IMR-90 (cell line): ENCODE results near the gene CCDC50. TPM values are rescaled to one million over a fixed set of nuclear protein-coding genes. Genes with fewer than 3 reads are reported as not detected.

Experiments
- ATAC-seq: fragments of 200-7000 bp; cut with Tn5 transposase; 2 replicates; pipeline ENCODE4 v1.9.1; 2020; ENCODE audit warnings: low read depth, mild to moderate bottlenecking, moderate library complexity
- BruUV-seq: library from RNA; stranded (reverse); fragments of 400-500 nt; replicated peaks from 2 replicates; lab custom pipeline; 2021; lab: Mats Ljungman, UMichigan
- CTCF ChIA-PET: fragments of 300-600 bp; formaldehyde crosslinking; extraction: SDS; loops from one replicate; lab custom pipeline; 2021; ENCODE audit warnings: antibody characterized with exemption; lab: Yijun Ruan, JAX
- POLR2A ChIA-PET: fragments of 300-600 bp; sonication (Branson Sonifier 250); formaldehyde crosslinking; loops from one replicate; lab custom pipeline; 2022; ENCODE audit warnings: antibody characterized with exemption; ENCODE audit not compliant: unreplicated experiment; lab: Charles Lee
- DNase-seq: peaks from one replicate; pipeline ENCODE4 v3.0.0; 2013
- H2AFZ ChIP-seq: replicated peaks from 2 replicates; pipeline ENCODE3; 2013; ENCODE audit warnings: low read length, mild to moderate bottlenecking; ENCODE audit not compliant: poor library complexity
- H2AK5ac ChIP-seq: 2 replicates; pipeline ENCODE4 v1.6.1; 2013; ENCODE audit warnings: low read depth, low read length, inconsistent platforms
- H2AK9ac ChIP-seq: replicated peaks from 2 replicates; pipeline ENCODE3; 2013; ENCODE audit warnings: mild to moderate bottlenecking, low read depth, low read length, moderate library complexity; ENCODE audit not compliant: poor library complexity
- H2BK120ac ChIP-seq: 2 replicates; pipeline ENCODE4 v1.6.1; 2013; ENCODE audit warnings: low read depth, low read length, inconsistent platforms
- H2BK15ac ChIP-seq: 3 replicates; pipeline ENCODE4 v1.6.1; 2013; ENCODE audit warnings: low read depth, low read length, inconsistent platforms
- H2BK20ac ChIP-seq: 2 replicates; pipeline ENCODE4 v1.6.1; 2013; ENCODE audit warnings: low read depth, mild to moderate bottlenecking, inconsistent platforms, low read length, moderate library complexity
- H2BK5ac ChIP-seq: 2 replicates; pipeline ENCODE4 v1.6.1; 2013; ENCODE audit warnings: mild to moderate bottlenecking, low read depth, low read length, inconsistent platforms; ENCODE audit not compliant: poor library complexity, severe bottlenecking
- H3K14ac ChIP-seq: replicated peaks from 2 replicates; pipeline ENCODE4 v1.6.1; 2013; ENCODE audit warnings: low read depth, low read length, inconsistent platforms
- H3K18ac ChIP-seq: 2 replicates; pipeline ENCODE4 v1.6.1; 2013; ENCODE audit warnings: low read depth, low read length, control low read depth
- H3K23ac ChIP-seq: 2 replicates; pipeline ENCODE4 v1.6.1; 2013; ENCODE audit warnings: low read depth, low read length, inconsistent platforms
- H3K27ac ChIP-seq: 2 replicates; pipeline ENCODE4 v1.5.1; 2013; ENCODE audit warnings: mild to moderate bottlenecking, control low read depth, low read length; ENCODE audit not compliant: insufficient read depth
- H3K27me3 ChIP-seq: 2 replicates; pipeline ENCODE4 v1.6.1; 2013; ENCODE audit warnings: low read length; ENCODE audit not compliant: control insufficient read depth, insufficient read depth
- H3K36me3 ChIP-seq: 2 replicates; pipeline ENCODE4 v1.6.1; 2013; ENCODE audit warnings: low read length, mixed read lengths; ENCODE audit not compliant: control insufficient read depth, insufficient read depth
- H3K4ac ChIP-seq: 2 replicates; pipeline ENCODE4 v1.6.1; 2013; ENCODE audit warnings: low read depth, low read length, inconsistent platforms
- H3K4me1 ChIP-seq: 2 replicates; pipeline ENCODE4 v1.6.1; 2013; ENCODE audit warnings: low read length, mixed read lengths; ENCODE audit not compliant: control insufficient read depth, insufficient read depth
- H3K4me2 ChIP-seq: 2 replicates; pipeline ENCODE4 v1.6.1; 2013; ENCODE audit warnings: low read depth, mild to moderate bottlenecking, control low read depth, low read length, moderate library complexity
- H3K4me3 ChIP-seq: 2 replicates; pipeline ENCODE4 v1.5.1; 2013; ENCODE audit warnings: low read depth, mild to moderate bottlenecking, control low read depth, low read length, moderate library complexity; ENCODE audit not compliant: insufficient read depth
- H3K56ac ChIP-seq: 2 replicates; pipeline ENCODE4 v1.6.1; 2013; ENCODE audit warnings: low read length, inconsistent platforms; ENCODE audit not compliant: insufficient read depth; ENCODE audit errors: extremely low read depth
- H3K79me1 ChIP-seq, 2 experiments: 2 replicates each; pipeline ENCODE4 v1.6.1; 2013; ENCODE audit warnings: low read length in 2 of 2, inconsistent platforms in 1 of 2, low read depth in 1 of 2
- H3K9ac ChIP-seq: 2 replicates; pipeline ENCODE4 v1.6.1; 2013; ENCODE audit warnings: low read depth, low read length, control low read depth
- H3K9me1 ChIP-seq: 2 replicates; pipeline ENCODE4 v1.6.1; 2013; ENCODE audit warnings: low read length, inconsistent platforms; ENCODE audit not compliant: insufficient read depth
- H3K9me3 ChIP-seq: 2 replicates; pipeline ENCODE4 v1.6.1; 2013; ENCODE audit warnings: low read length; ENCODE audit not compliant: control insufficient read depth, insufficient read depth
- H4K20me1 ChIP-seq: 2 replicates; pipeline ENCODE4 v1.6.1; 2013; ENCODE audit warnings: low read length, inconsistent platforms; ENCODE audit not compliant: insufficient read depth
- H4K5ac ChIP-seq: 2 replicates; pipeline ENCODE4 v1.6.1; 2013; ENCODE audit warnings: mild to moderate bottlenecking, low read depth, low read length, control low read depth
- H4K8ac ChIP-seq, 2 experiments: 2 replicates each; pipeline ENCODE4 v1.6.1; 2013; ENCODE audit warnings: low read depth in 2 of 2, low read length in 2 of 2, control low read depth in 1 of 2, inconsistent platforms in 1 of 2
- H4K91ac ChIP-seq: 2 replicates; pipeline ENCODE4 v1.6.1; 2013; ENCODE audit warnings: low read depth, low read length, inconsistent platforms; ENCODE audit not compliant: insufficient read depth
- BHLHE40 ChIP-seq: fragments of 150-350 bp; IDR thresholded peaks from 2 replicates; pipeline ENCODE4 v1.6.1; 2016; ENCODE audit warnings: mild to moderate bottlenecking, low read depth, low read length
- CHD1 ChIP-seq: IDR thresholded peaks from 2 replicates; pipeline ENCODE4 v1.6.1; 2012; ENCODE audit warnings: low read depth, low read length, improper control_type of control experiment
- ELK1 ChIP-seq: fragments of 150-350 bp; IDR thresholded peaks from 2 replicates; pipeline ENCODE4 v1.6.1; 2016; ENCODE audit warnings: low read depth, mild to moderate bottlenecking, low read length, moderate library complexity, borderline replicate concordance
- MAZ ChIP-seq: IDR thresholded peaks from 2 replicates; pipeline ENCODE4 v1.6.1; 2012; ENCODE audit warnings: low read depth, mild to moderate bottlenecking, low read length, improper control_type of control experiment, moderate library complexity, borderline replicate concordance
- USF2 ChIP-seq: fragments of 150-350 bp; IDR thresholded peaks from 2 replicates; pipeline ENCODE4 v1.6.1; 2017; ENCODE audit warnings: mild to moderate bottlenecking, antibody characterized with exemption, low read length, low read depth
- WGBS, 2 experiments: methylation state at CpG; one replicate each; pipeline versions ENCODE4 v1.1.5 to v1.1.7; 2013; ENCODE audit warnings: missing lambda C conversion rate in 2 of 2; ENCODE audit not compliant: insufficient read length in 1 of 2; ENCODE audit errors: extremely low coverage in 2 of 2; 5-methylcytosine and 5-hydroxymethylcytosine counted together
- dilution Hi-C: fragments of 300-500 bp; cut with HindIII; formaldehyde crosslinking; loops from one replicate; pipeline ENCODE4 v1.14.3; 2018; ENCODE audit warnings: low sequenced_read_pairs; ENCODE audit not compliant: unreplicated experiment
- in situ Hi-C: fragments of 300-500 bp; cut with MboI; formaldehyde crosslinking; loops from 3 replicates; pipeline ENCODE4 v1.14.3; 2019; ENCODE audit warnings: low sequenced_read_pairs, inconsistent platforms, mixed read lengths
- intact Hi-C: fragments of 100-400 bp; cut with micrococcal nuclease; formaldehyde crosslinking; loops from 2 replicates; pipeline ENCODE4 v1.10.0; 2022
- polyA plus RNA-seq, 3 experiments: library from polyadenylated mRNA; depleted of rRNA; stranded (reverse); fragments of >200 nt; gene quantifications; 2 replicates each; pipeline ENCODE4 v1.2.3, GENCODE V29; 2012; ENCODE audit warnings: low replicate concordance in 1 of 3
- total RNA-seq: library from RNA; depleted of rRNA; stranded (reverse); fragments of >200 nt; gene quantifications from 2 replicates; pipeline ENCODE4 v1.2.3, GENCODE V29; 2012

The CCDC50 gene
- total and polyA plus RNA-seq, 2 of the 4 experiments (the other 2 are of a cell fraction) = 59.0 to 63.1 TPM

- ATAC-seq = peak; percentile 71
These were observed 21.3 kb downstream of the CCDC50 start for GRCh38 chr3:191350396-191351090.

More at GRCh38 chr3:191350396-191351090, 21.3 kb downstream of the CCDC50 start:
- Histone ChIP-seq H2AK9ac (no peak overlapping the region), H3K23ac (no peak overlapping the region), H3K56ac (no peak overlapping the region), H2BK120ac (peak overlapping the region; percentile 17; the same call in 1 of the 2 replicates), H3K79me1 (peaks cover 7 to 39% of the 10 kb centered on the region in 2 experiments), H3K14ac (no peak overlapping the region; the same call in none of the 2 replicates), H2BK20ac (no peak overlapping the region), H3K4ac (no peak overlapping the region), H2AFZ (no peak overlapping the region), H4K8ac (peak overlapping the region in 1 of 2 experiments; percentile 22; a peak in 2 of 4 replicates), H3K27me3 (no peaks in the 10 kb centered on the region), H4K20me1 (peaks cover 46% of the 10 kb centered on the region; the same call in 1 of the 2 replicates), H3K4me3 (peak overlapping the region; percentile 20; the same call in 1 of the 2 replicates), H3K18ac (peak overlapping the region; percentile 86; the same call in 1 of the 2 replicates), H3K9me1 (peaks cover 14% of the 10 kb centered on the region), H2BK5ac (peak overlapping the region; percentile 61), H3K27ac (peak overlapping the region; percentile 61; the same call in 1 of the 2 replicates), H2AK5ac (no peak overlapping the region), H3K4me2 (peak overlapping the region; percentile 96), H3K9me3 (no peaks in the 10 kb centered on the region), H3K4me1 (peaks cover 23% of the 10 kb centered on the region), H4K91ac (peak overlapping the region; percentile 5; the same call in 1 of the 2 replicates), H2BK15ac (no peak overlapping the region), H3K36me3 (no peaks in the 10 kb centered on the region), H4K5ac (peak overlapping the region; percentile 68; the same call in 1 of the 2 replicates), H3K9ac (no peak overlapping the region; the same call in 1 of the 2 replicates)
- intact Hi-C loops = no loop called here
- no peak for TF ChIP-seq CHD1
- no peak for TF ChIP-seq ELK1
- no peak for TF ChIP-seq MAZ
- no peak for TF ChIP-seq USF2
- no peak for TF ChIP-seq BHLHE40
- in situ Hi-C loops = no loop called here
- 28% methylated on average over 3 of the region's 5 CpGs; no CpG with 5 or more reads in 1 of the 2 experiments for WGBS, 2 experiments
- CTCF ChIA-PET = interaction anchor here (2.1 kb wide), 1 partner anchor 106 kb away, joined by 5 read pairs; no protein-coding TSS in a partner anchor
- POLR2A ChIA-PET = no interaction called here
- DNase-seq = peak; percentile 36
- BruUV-seq = no TSS peak
- dilution Hi-C loops = no loop called here
